ENCODE data around the gene RTF1.
"Not testable (repeated sequence)": the region's sequence is repeated elsewhere in the genome, so short reads cannot be mapped to it uniquely, and the experiment has no call there.

DNA sequence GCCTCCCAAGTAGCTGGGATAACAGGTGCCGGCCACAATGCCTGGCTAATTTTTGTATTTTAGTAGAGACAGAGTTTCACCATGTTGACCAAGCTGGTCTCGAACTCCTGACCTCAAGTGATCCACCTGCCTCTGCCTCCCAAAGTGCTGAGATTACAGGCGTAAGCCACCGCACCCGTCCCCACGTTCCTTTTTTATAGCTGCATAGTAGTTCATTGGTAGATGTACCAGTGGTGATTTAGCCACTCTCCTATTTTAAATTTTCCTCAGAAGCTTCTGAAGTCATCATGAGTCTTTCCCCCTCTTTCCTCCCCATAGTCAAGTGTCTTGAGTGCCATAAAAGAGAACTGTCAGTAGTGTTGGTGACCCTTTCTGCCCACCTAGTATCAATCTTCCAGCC is 52.7 kb downstream of the RTF1 start:
- TF ChIP-seq, protein P1, sequence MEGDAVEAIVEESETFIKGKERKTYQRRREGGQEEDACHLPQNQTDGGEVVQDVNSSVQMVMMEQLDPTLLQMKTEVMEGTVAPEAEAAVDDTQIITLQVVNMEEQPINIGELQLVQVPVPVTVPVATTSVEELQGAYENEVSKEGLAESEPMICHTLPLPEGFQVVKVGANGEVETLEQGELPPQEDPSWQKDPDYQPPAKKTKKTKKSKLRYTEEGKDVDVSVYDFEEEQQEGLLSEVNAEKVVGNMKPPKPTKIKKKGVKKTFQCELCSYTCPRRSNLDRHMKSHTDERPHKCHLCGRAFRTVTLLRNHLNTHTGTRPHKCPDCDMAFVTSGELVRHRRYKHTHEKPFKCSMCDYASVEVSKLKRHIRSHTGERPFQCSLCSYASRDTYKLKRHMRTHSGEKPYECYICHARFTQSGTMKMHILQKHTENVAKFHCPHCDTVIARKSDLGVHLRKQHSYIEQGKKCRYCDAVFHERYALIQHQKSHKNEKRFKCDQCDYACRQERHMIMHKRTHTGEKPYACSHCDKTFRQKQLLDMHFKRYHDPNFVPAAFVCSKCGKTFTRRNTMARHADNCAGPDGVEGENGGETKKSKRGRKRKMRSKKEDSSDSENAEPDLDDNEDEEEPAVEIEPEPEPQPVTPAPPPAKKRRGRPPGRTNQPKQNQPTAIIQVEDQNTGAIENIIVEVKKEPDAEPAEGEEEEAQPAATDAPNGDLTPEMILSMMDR (conservative IDR thresholded peaks at IDR 0.05; ENCODE audit: low read depth, low read length): not testable (repeated sequence)
- not testable (repeated sequence) for TF ChIP-seq EZH2 (IDR thresholded peaks at IDR 0.05; ENCODE audit: borderline replicate concordance, low read depth, low read length, poor library complexity, severe bottlenecking)

Data from A673 (cell line).